MM.1S (cell line): ENCODE data around the gene NFATC1.

Source experiments
- CTCF ChIP-seq: fragments of 300-600 bp; sonication (generic); IDR thresholded peaks from 2 replicates; pipeline ENCODE4 v1.5.1; 2016; ENCODE audit warnings: antibody characterized with exemption, low read length, mixed read lengths
- EZH2 ChIP-seq: fragments of 300-600 bp; sonication (generic); optimal IDR thresholded peaks from 2 replicates; pipeline ENCODE3; 2017; ENCODE audit warnings: low read depth, mild to moderate bottlenecking, antibody characterized with exemption, low read length, mixed read lengths

- TF ChIP-seq CTCF (no peak), EZH2 (no peak)
These were observed 181.1 kb downstream of the NFATC1 start for GRCh38 chr18:79576686-79577351.
